RWPE1 (cell line): ENCODE results near the gene CDYL.

Source experiments
- CTCF ChIA-PET: fragments of 350-600 bp; sonication (Branson Sonifier 250); formaldehyde crosslinking; extraction: SDS; loops from one replicate; lab custom pipeline; 2021; lab: Yijun Ruan, JAX
- POLR2A ChIA-PET: fragments of 400-600 bp; formaldehyde crosslinking; extraction: SDS; loops from one replicate; lab custom pipeline; 2020; ENCODE audit warnings: antibody characterized with exemption; ENCODE audit not compliant: low non-redundant PET; lab: Yijun Ruan, JAX
- DNase-seq: peaks from one replicate; pipeline ENCODE4 v3.0.0; 2012; ENCODE audit warnings: low spot score
- H3K27ac ChIP-seq: fragments of 450-650 bp; 2 replicates; pipeline ENCODE4 v1.5.1; 2017
- CTCF ChIP-seq: fragments of 450-650 bp; conservative IDR thresholded peaks from 2 replicates; pipeline ENCODE4 v1.5.1; 2017; ENCODE audit warnings: low read depth, mild to moderate bottlenecking

The CDYL gene

GRCh38 chr6:4809999-4810918, 34.1 kb downstream of the CDYL start:
- no peak for TF ChIP-seq CTCF
- CTCF ChIA-PET, result no interaction called here
- POLR2A ChIA-PET, result no interaction called here
- DNase-seq, result peak; percentile 31
- H3K27ac ChIP-seq, result no peak overlapping the region

GRCh38 chr6:4812068-4812467, 35.9 kb downstream of the CDYL start:
- CTCF ChIA-PET, result no interaction called here
- peak; percentile 36 for DNase-seq
- no peak overlapping the region; the same call in 1 of the 2 replicates for H3K27ac ChIP-seq
- POLR2A ChIA-PET, result no interaction called here
- TF ChIP-seq CTCF, result no peak

GRCh38 chr6:4813055-4813454, 36.9 kb downstream of the CDYL start:
- DNase-seq, result no peak
- no peak overlapping the region for H3K27ac ChIP-seq
- no peak for TF ChIP-seq CTCF
- ChIA-PET POLR2A (no interaction called here), CTCF (no interaction called here)

GRCh38 chr6:4814212-4814611, 38.0 kb downstream of the CDYL start:
- POLR2A ChIA-PET, result no interaction called here
- H3K27ac ChIP-seq, result no peak overlapping the region
- TF ChIP-seq CTCF, result no peak
- CTCF ChIA-PET, result no interaction called here
- DNase-seq, result no peak

- no peak for DNase-seq
- no peak overlapping the region for H3K27ac ChIP-seq
- ChIA-PET CTCF (no interaction called here), POLR2A (no interaction called here)
- no peak for TF ChIP-seq CTCF
Observed at GRCh38 chr6:4814987-4815386, 38.8 kb downstream of the CDYL start.

GRCh38 chr6:4815584-4815983, 39.4 kb downstream of the CDYL start:
- TF ChIP-seq CTCF, result no peak
- no peak for DNase-seq
- H3K27ac ChIP-seq, result no peak overlapping the region
- ChIA-PET CTCF (no interaction called here), POLR2A (no interaction called here)
